HCT116 (cell line): Measurements from ENCODE around the gene SLC13A3. TPM values are rescaled to one million over a fixed set of nuclear protein-coding genes. Genes with fewer than 3 reads are reported as not detected.

ENCODE experiments used
- ATAC-seq: fragments of 200-7000 bp; cut with Tn5 transposase; 2 replicates; pipeline ENCODE4 v1.9.1; 2020; ENCODE audit warnings: mild to moderate bottlenecking, moderate library complexity
- BruUV-seq: library from RNA; stranded (reverse); fragments of 400-500 nt; replicated peaks from 2 replicates; lab custom pipeline; 2021; lab: Mats Ljungman, UMichigan
- CTCF ChIA-PET: fragments of 300-600 bp; sonication (Branson Sonifier 250); formaldehyde crosslinking; loops from one replicate; lab custom pipeline; 2021; ENCODE audit warnings: antibody characterized with exemption; lab: Charles Lee
- POLR2A ChIA-PET: fragments of 300-600, 350-600 bp; sonication (Branson Sonifier 250); formaldehyde crosslinking; loops from one replicate; lab custom pipeline; 2021; ENCODE audit warnings: antibody characterized with exemption; lab: Charles Lee
- RAD21 ChIA-PET, 2 experiments: fragments of 300-600 bp; sonication (Branson Sonifier 250); formaldehyde crosslinking; loops; one replicate each; lab custom pipeline; 2023; ENCODE audit warnings: low total read pairs in 2 of 2; ENCODE audit not compliant: uncharacterized antibody in 2 of 2, unreplicated experiment in 2 of 2, low non-redundant PET in 1 of 2; lab: Charles Lee
- DNase-seq: peaks from one replicate; pipeline ENCODE4 v3.0.0-alpha.2; 2010; ENCODE audit warnings: low read depth, low spot score
- H2AFZ ChIP-seq: fragments of 200-600 bp; shearing (Covaris generic), sonication (generic); 2 replicates; pipeline ENCODE4 v1.6.1; 2017; ENCODE audit warnings: low read depth, mixed run types, mixed read lengths, antibody characterized with exemption, low read length; ENCODE audit not compliant: poor library complexity, severe bottlenecking
- H3K27ac ChIP-seq: 2 replicates; pipeline ENCODE4 v1.5.1; 2012; ENCODE audit warnings: low read depth, low read length
- H3K27me3 ChIP-seq: fragments of 200-600 bp; sonication (generic); 2 replicates; pipeline ENCODE4 v1.6.1; 2016; ENCODE audit warnings: mixed run types, low read length, mixed read lengths; ENCODE audit not compliant: insufficient read depth
- H3K36me3 ChIP-seq, 2 experiments: fragments of 200-500 bp in 1 of 2; fragments of 200-600 bp in 1 of 2; sonication (Bioruptor generic) in 1 of 2; sonication (generic) in 1 of 2; 2 replicates each; pipeline versions ENCODE4 v1.5.1 to v1.6.1; 2014 to 2016; ENCODE audit warnings: low read length in 2 of 2, inconsistent platforms in 1 of 2, mixed read lengths in 1 of 2, mixed run types in 1 of 2; ENCODE audit not compliant: insufficient read depth in 2 of 2, control insufficient read depth in 1 of 2
- H3K4me1 ChIP-seq, 2 experiments: fragments of 200-600 bp in 1 of 2; sonication (generic) in 1 of 2; 2 replicates each; pipeline versions ENCODE4 v1.5.1 to v1.6.1; 2012 to 2017; ENCODE audit warnings: low read length in 2 of 2, inconsistent platforms in 1 of 2, mild to moderate bottlenecking in 1 of 2, mixed read lengths in 1 of 2, mixed run types in 1 of 2, moderate library complexity in 1 of 2; ENCODE audit not compliant: insufficient read depth in 2 of 2, control insufficient read depth in 1 of 2
- H3K4me2 ChIP-seq: fragments of 200-600 bp; sonication (generic); 2 replicates; pipeline ENCODE4 v1.6.1; 2017; ENCODE audit warnings: mixed run types, low read length, mixed read lengths
- H3K4me3 ChIP-seq, 2 experiments: fragments of 200-600 bp in 1 of 2; sonication (generic) in 1 of 2; replicated peaks in 1 of 2; 2 replicates each; pipeline ENCODE4 v1.5.1; 2011 to 2016; ENCODE audit warnings: low read length in 2 of 2, control low read depth in 1 of 2, low read depth in 1 of 2, mild to moderate bottlenecking in 1 of 2, mixed read lengths in 1 of 2, mixed run types in 1 of 2
- H3K79me2 ChIP-seq: fragments of 200-600 bp; sonication (generic); 2 replicates; pipeline ENCODE4 v1.6.1; 2017; ENCODE audit warnings: mild to moderate bottlenecking, mixed run types, low read length, moderate library complexity, mixed read lengths; ENCODE audit not compliant: insufficient read depth
- H3K9ac ChIP-seq: fragments of 200-600 bp; sonication (generic); 2 replicates; pipeline ENCODE4 v1.6.1; 2016; ENCODE audit warnings: low read length, mixed read lengths
- H3K9me2 ChIP-seq: fragments of 200-600 bp; sonication (generic), shearing (Covaris generic); 2 replicates; pipeline ENCODE4 v1.6.1; 2017; ENCODE audit warnings: mixed run types, mild to moderate bottlenecking, moderate library complexity; ENCODE audit not compliant: insufficient read depth
- H3K9me3 ChIP-seq, 2 experiments: fragments of 200-500 bp in 1 of 2; fragments of 200-600 bp in 1 of 2; sonication (Bioruptor generic) in 1 of 2; sonication (generic) in 1 of 2; 2 replicates each; pipeline ENCODE4 v1.6.1; 2014 to 2017; ENCODE audit warnings: low read length in 2 of 2, mixed read lengths in 2 of 2, inconsistent platforms in 1 of 2, low read depth in 1 of 2, mild to moderate bottlenecking in 1 of 2, mixed run types in 1 of 2, moderate library complexity in 1 of 2; ENCODE audit not compliant: control insufficient read depth in 1 of 2, insufficient read depth in 1 of 2
- H4K20me1 ChIP-seq: fragments of 200-600 bp; sonication (generic), shearing (Covaris generic); 2 replicates; pipeline ENCODE4 v1.6.1; 2017; ENCODE audit warnings: mixed run types, mild to moderate bottlenecking, moderate library complexity; ENCODE audit not compliant: insufficient read depth
- CBX3 ChIP-seq: IDR thresholded peaks from 2 replicates; pipeline ENCODE4 v1.6.1; 2012; ENCODE audit warnings: low read depth
- EGR1 ChIP-seq: IDR thresholded peaks from 2 replicates; pipeline ENCODE4 v1.6.1; 2012; ENCODE audit warnings: low read depth
- ELF1 ChIP-seq: IDR thresholded peaks from 2 replicates; pipeline ENCODE4 v1.6.1; 2012; ENCODE audit warnings: low read depth, borderline replicate concordance
- EZH2 ChIP-seq: fragments of 200-600 bp; sonication (generic); IDR thresholded peaks from 2 replicates; pipeline ENCODE4 v1.6.1; 2017; ENCODE audit warnings: antibody characterized with exemption, mixed run types
- EZH2phosphoT487 ChIP-seq: fragments of 200-600 bp; IDR thresholded peaks from 2 replicates; pipeline ENCODE4 v1.6.1; 2018; ENCODE audit warnings: antibody characterized with exemption, borderline replicate concordance
- JUND ChIP-seq: IDR thresholded peaks from 2 replicates; pipeline ENCODE4 v1.6.1; 2012
- MAX ChIP-seq: IDR thresholded peaks from 2 replicates; pipeline ENCODE4 v1.6.1; 2012
- REST ChIP-seq: IDR thresholded peaks from 2 replicates; pipeline ENCODE4 v1.6.1; 2012; ENCODE audit warnings: low read depth
- SRF ChIP-seq: IDR thresholded peaks from 2 replicates; pipeline ENCODE4 v1.6.1; 2012; ENCODE audit warnings: low read depth
- TCF7L2 ChIP-seq: IDR thresholded peaks from 2 replicates; pipeline ENCODE4 v1.7.0; 2011; ENCODE audit warnings: borderline replicate concordance, inconsistent platforms; ENCODE audit not compliant: insufficient read depth, insufficient read length; ENCODE audit errors: extremely low read depth
- YY1 ChIP-seq: IDR thresholded peaks from 2 replicates; pipeline ENCODE4 v1.6.1; 2011; ENCODE audit warnings: low read length, low read depth, moderate library complexity, mild to moderate bottlenecking; ENCODE audit not compliant: insufficient replicate concordance; ENCODE audit errors: extremely low read depth
- ZFX ChIP-seq: fragments of 450-650 bp; IDR thresholded peaks from 2 replicates; pipeline ENCODE4 v1.6.1; 2017
- ZNF274 ChIP-seq: fragments of 200-500 bp; sonication (Bioruptor generic); IDR thresholded peaks from 2 replicates; pipeline ENCODE4 v1.6.1; 2014; ENCODE audit warnings: mild to moderate bottlenecking, low read depth, low read length, inconsistent platforms
- intact Hi-C: fragments of 100-400 bp; cut with micrococcal nuclease; formaldehyde crosslinking; loops from 2 replicates; pipeline ENCODE4 v1.10.0; 2022
- total RNA-seq: library from RNA; stranded (reverse); gene quantifications from one replicate; pipeline ENCODE4 v1.2.1, GENCODE V29; 2021; ENCODE audit not compliant: unreplicated experiment
- TF ChIP-seq, protein P1 (sequence below): IDR thresholded peaks from 2 replicates; pipeline ENCODE4 v1.6.1; 2012
- TF ChIP-seq, protein P2 (sequence below), 3 experiments: fragments of 200-600 bp in 1 of 3; sonication (generic) in 1 of 3; IDR thresholded peaks in 2 of 3; conservative IDR thresholded peaks in 1 of 3; 2 replicates each; pipeline ENCODE4 v1.5.1; 2012 to 2017; ENCODE audit warnings: low read depth in 2 of 3, low read length in 2 of 3, antibody characterized with exemption in 1 of 3, borderline replicate concordance in 1 of 3, control low read depth in 1 of 3, mild to moderate bottlenecking in 1 of 3, mixed read lengths in 1 of 3, mixed run types in 1 of 3, moderate library complexity in 1 of 3; ENCODE audit not compliant: insufficient read depth in 1 of 3

SLC13A3 gene
- total RNA-seq, 1 experiment from 2014 or later: not detected

DNA sequence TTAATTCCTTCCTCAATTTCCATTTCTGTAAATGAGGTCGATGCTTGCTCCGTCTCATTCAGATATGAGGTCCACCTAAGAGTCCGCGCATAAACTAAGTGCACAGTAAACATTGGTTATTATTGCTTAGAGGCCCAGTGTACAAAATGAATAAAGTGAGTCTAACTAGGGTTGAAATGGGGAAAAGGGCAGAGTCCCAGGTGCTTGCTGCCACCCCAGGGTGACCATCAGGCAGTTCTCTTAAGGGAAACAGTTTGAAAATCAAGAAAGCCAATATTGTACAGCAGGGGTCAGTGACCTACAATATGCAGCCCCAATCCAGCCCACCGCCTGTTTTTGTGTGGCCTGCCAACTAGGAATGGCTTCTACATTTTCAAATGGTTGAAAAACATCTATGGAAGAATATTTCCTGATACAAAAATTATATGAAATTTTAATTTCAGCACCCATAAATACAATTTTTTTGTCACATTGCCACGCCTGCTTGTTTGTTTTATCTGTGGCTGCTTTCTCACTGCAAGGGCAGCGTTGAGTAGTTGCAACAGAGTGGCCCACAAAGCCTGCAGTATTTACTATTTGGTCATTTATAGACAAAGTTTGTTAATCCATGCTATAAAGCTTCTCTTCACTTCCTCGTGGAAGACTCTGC, 43.3 kb downstream of the SLC13A3 start:
- no peaks in the 10 kb centered on the region for H3K4me1 ChIP-seq
- no peak overlapping the region for H2AFZ ChIP-seq
- H3K9me2 ChIP-seq: no peaks in the 10 kb centered on the region
- no peak overlapping the region for H3K4me2 ChIP-seq
- no peaks in the 10 kb centered on the region for H4K20me1 ChIP-seq
- RAD21 ChIA-PET: no interaction called here
- H3K79me2 ChIP-seq: no peaks in the 10 kb centered on the region
- H3K9me3 ChIP-seq: no peaks in the 10 kb centered on the region
- intact Hi-C loops: no loop called here
- ATAC-seq: no peak
- H3K4me3 ChIP-seq: no peak overlapping the region
- DNase-seq: no peak
- BruUV-seq: no TSS peak
- no peak for TF ChIP-seq SRF
- TF ChIP-seq ELF1: no peak
- TF ChIP-seq ZFX: no peak
- no peak for TF ChIP-seq REST
- no peak for TF ChIP-seq TCF7L2
- no peak for TF ChIP-seq EZH2
- TF ChIP-seq EZH2phosphoT487: no peak
- no peak for TF ChIP-seq EGR1
- TF ChIP-seq, protein P1, sequence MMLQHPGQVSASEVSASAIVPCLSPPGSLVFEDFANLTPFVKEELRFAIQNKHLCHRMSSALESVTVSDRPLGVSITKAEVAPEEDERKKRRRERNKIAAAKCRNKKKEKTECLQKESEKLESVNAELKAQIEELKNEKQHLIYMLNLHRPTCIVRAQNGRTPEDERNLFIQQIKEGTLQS: no peak
- no peak for TF ChIP-seq YY1
- TF ChIP-seq, protein P2, sequence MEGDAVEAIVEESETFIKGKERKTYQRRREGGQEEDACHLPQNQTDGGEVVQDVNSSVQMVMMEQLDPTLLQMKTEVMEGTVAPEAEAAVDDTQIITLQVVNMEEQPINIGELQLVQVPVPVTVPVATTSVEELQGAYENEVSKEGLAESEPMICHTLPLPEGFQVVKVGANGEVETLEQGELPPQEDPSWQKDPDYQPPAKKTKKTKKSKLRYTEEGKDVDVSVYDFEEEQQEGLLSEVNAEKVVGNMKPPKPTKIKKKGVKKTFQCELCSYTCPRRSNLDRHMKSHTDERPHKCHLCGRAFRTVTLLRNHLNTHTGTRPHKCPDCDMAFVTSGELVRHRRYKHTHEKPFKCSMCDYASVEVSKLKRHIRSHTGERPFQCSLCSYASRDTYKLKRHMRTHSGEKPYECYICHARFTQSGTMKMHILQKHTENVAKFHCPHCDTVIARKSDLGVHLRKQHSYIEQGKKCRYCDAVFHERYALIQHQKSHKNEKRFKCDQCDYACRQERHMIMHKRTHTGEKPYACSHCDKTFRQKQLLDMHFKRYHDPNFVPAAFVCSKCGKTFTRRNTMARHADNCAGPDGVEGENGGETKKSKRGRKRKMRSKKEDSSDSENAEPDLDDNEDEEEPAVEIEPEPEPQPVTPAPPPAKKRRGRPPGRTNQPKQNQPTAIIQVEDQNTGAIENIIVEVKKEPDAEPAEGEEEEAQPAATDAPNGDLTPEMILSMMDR (IDR thresholded peaks at IDR 0.05 in 2 of 3, conservative IDR thresholded peaks at IDR 0.05 in 1 of 3; ENCODE audit: borderline replicate concordance in 1 of 3, insufficient read depth in 1 of 3, low read depth in 2 of 3, low read length in 2 of 3): no peak
- no peak for TF ChIP-seq JUND
- TF ChIP-seq ZNF274: no peak
- no peak for TF ChIP-seq CBX3
- no peak for TF ChIP-seq MAX
- TF ChIP-seq, all 23 proteins: peak for 0
- ChIA-PET POLR2A (no interaction called here), CTCF (no interaction called here)
- H3K9ac ChIP-seq: no peak overlapping the region
- no peaks in the 10 kb centered on the region; the same call in 1 of the 2 replicates for H3K27me3 ChIP-seq
- no peak overlapping the region for H3K27ac ChIP-seq
- no peaks in the 10 kb centered on the region for H3K36me3 ChIP-seq
